H1 (cell line): ENCODE results near the gene METTL9. TPM values are rescaled to one million over a fixed set of nuclear protein-coding genes. Genes with fewer than 3 reads are reported as not detected.

Experiments used
- CTCF ChIA-PET: fragments of 300-600 bp; sonication (Branson Sonifier 250); formaldehyde crosslinking; loops from one replicate; lab custom pipeline; 2021; ENCODE audit not compliant: partially characterized antibody; lab: Charles Lee
- POLR2A ChIA-PET: fragments of 300-600 bp; sonication (Branson Sonifier 250); formaldehyde crosslinking; loops from one replicate; lab custom pipeline; 2021; ENCODE audit warnings: inconsistent platforms; ENCODE audit not compliant: partially characterized antibody; lab: Charles Lee
- DNase-seq, 2 experiments: peaks; one replicate each; pipeline versions ENCODE4 v3.0.0 to v3.0.0-alpha.2; 2010 to 2022; ENCODE audit warnings: low spot score in 2 of 2, low read depth in 1 of 2, mixed read lengths in 1 of 2
- FAIRE-seq: peaks from 2 replicates; lab custom pipeline; 2011; peaks lifted over from hg19 to GRCh38; lab: Jason Lieb, UNC
- H2AFZ ChIP-seq: 2 replicates; pipeline ENCODE4 v1.8.1; 2012; ENCODE audit warnings: low read length, inconsistent platforms
- H2AK5ac ChIP-seq: 2 replicates; pipeline ENCODE4 v1.6.1; 2013; ENCODE audit warnings: low read depth, low read length
- H2BK120ac ChIP-seq: replicated peaks from 2 replicates; pipeline ENCODE3; 2013; ENCODE audit warnings: low read depth, low read length, inconsistent platforms
- H2BK12ac ChIP-seq: 2 replicates; pipeline ENCODE4 v1.6.1; 2013; ENCODE audit warnings: low read depth, low read length
- H2BK15ac ChIP-seq: 2 replicates; pipeline ENCODE4 v1.6.1; 2013; ENCODE audit warnings: low read length
- H2BK20ac ChIP-seq: 2 replicates; pipeline ENCODE4 v1.6.1; 2013; ENCODE audit warnings: low read length
- H2BK5ac ChIP-seq: 2 replicates; pipeline ENCODE4 v1.6.1; 2013; ENCODE audit warnings: low read depth, low read length
- H3K14ac ChIP-seq: 2 replicates; pipeline ENCODE4 v1.6.1; 2013; ENCODE audit warnings: inconsistent platforms; ENCODE audit not compliant: insufficient read length
- H3K18ac ChIP-seq: 2 replicates; pipeline ENCODE4 v1.6.1; 2013; ENCODE audit warnings: low read length; ENCODE audit errors: extremely low read depth
- H3K23ac ChIP-seq: 2 replicates; pipeline ENCODE4 v1.6.1; 2013; ENCODE audit warnings: inconsistent platforms; ENCODE audit not compliant: insufficient read length
- H3K23me2 ChIP-seq: 2 replicates; pipeline ENCODE4 v1.6.1; 2013; ENCODE audit warnings: low read depth, low read length
- H3K27ac ChIP-seq: 2 replicates; pipeline ENCODE4 v1.6.1; 2011; ENCODE audit warnings: low read depth, low read length, inconsistent platforms
- H3K27me3 ChIP-seq, 4 experiments: replicated peaks in 1 of 4; 1 replicate in 1 of 4; 2 replicates in 3 of 4; pipeline versions ENCODE4 v1.6.1 to v1.8.1; 2011 to 2013; ENCODE audit warnings: low read length in 3 of 4, mild to moderate bottlenecking in 3 of 4, inconsistent platforms in 2 of 4, mixed read lengths in 2 of 4, moderate library complexity in 1 of 4; ENCODE audit not compliant: control insufficient read depth in 3 of 4, insufficient read depth in 3 of 4; ENCODE audit errors: extremely low read depth in 1 of 4
- H3K36me3 ChIP-seq, 4 experiments: 2 replicates each; pipeline versions ENCODE4 v1.6.1 to v1.8.1; 2011 to 2013; ENCODE audit warnings: mild to moderate bottlenecking in 4 of 4, low read length in 3 of 4, moderate library complexity in 2 of 4, control low read depth in 1 of 4, inconsistent platforms in 1 of 4; ENCODE audit not compliant: insufficient read depth in 4 of 4, control insufficient read depth in 2 of 4
- H3K4ac ChIP-seq: replicated peaks from 2 replicates; pipeline ENCODE3; 2013; ENCODE audit warnings: low read length, low read depth, mixed read lengths, inconsistent platforms; ENCODE audit not compliant: insufficient read length
- H3K4me1 ChIP-seq, 4 experiments: replicated peaks in 1 of 4; 1 replicate in 1 of 4; 2 replicates in 3 of 4; pipeline versions ENCODE4 v1.6.1 to v1.8.1; 2011 to 2013; ENCODE audit warnings: low read length in 3 of 4, inconsistent platforms in 2 of 4, mixed read lengths in 1 of 4; ENCODE audit not compliant: insufficient read depth in 4 of 4, control insufficient read depth in 3 of 4
- H3K4me2 ChIP-seq, 2 experiments: 2 replicates each; pipeline versions ENCODE4 v1.6.1 to v1.8.1; 2011 to 2013; ENCODE audit warnings: low read depth in 2 of 2, low read length in 2 of 2, control low read depth in 1 of 2, inconsistent platforms in 1 of 2, mild to moderate bottlenecking in 1 of 2; ENCODE audit not compliant: insufficient read depth in 1 of 2
- H3K4me3 ChIP-seq, 4 experiments: fragments of 200-600, 300-600 bp in 1 of 4; sonication (generic), shearing (Covaris generic), sonication (Bioruptor Twin) in 1 of 4; 2 replicates each; pipeline versions ENCODE4 v1.5.1 to v1.8.1; 2011 to 2016; ENCODE audit warnings: low read length in 4 of 4, low read depth in 3 of 4, control low read depth in 2 of 4, inconsistent platforms in 2 of 4, mild to moderate bottlenecking in 2 of 4, mixed read lengths in 1 of 4, moderate library complexity in 1 of 4; ENCODE audit not compliant: insufficient read depth in 2 of 4; ENCODE audit errors: extremely low read depth in 1 of 4
- H3K56ac ChIP-seq: replicated peaks from 2 replicates; pipeline ENCODE3; 2013; ENCODE audit warnings: low read depth, mild to moderate bottlenecking, mixed read lengths, low read length, inconsistent platforms; ENCODE audit not compliant: insufficient read length
- H3K79me1 ChIP-seq: 2 replicates; pipeline ENCODE4 v1.6.1; 2013; ENCODE audit warnings: low read depth, low read length, control low read depth
- H3K79me2 ChIP-seq, 2 experiments: 2 replicates each; pipeline versions ENCODE4 v1.6.1 to v1.8.1; 2012 to 2013; ENCODE audit warnings: low read length in 2 of 2, mild to moderate bottlenecking in 2 of 2, inconsistent platforms in 1 of 2; ENCODE audit not compliant: insufficient read depth in 2 of 2, control insufficient read depth in 1 of 2
- H3K9ac ChIP-seq, 4 experiments: replicated peaks in 1 of 4; 1 replicate in 1 of 4; 2 replicates in 3 of 4; pipeline versions ENCODE4 v1.6.1 to v1.8.1; 2011 to 2013; ENCODE audit warnings: low read depth in 3 of 4, low read length in 3 of 4, control low read depth in 2 of 4, mild to moderate bottlenecking in 2 of 4, moderate library complexity in 2 of 4, inconsistent platforms in 1 of 4; ENCODE audit errors: extremely low read depth in 1 of 4
- H3K9me3 ChIP-seq, 2 experiments: 2 replicates each; pipeline versions ENCODE4 v1.6.1 to v1.8.1; 2012 to 2013; ENCODE audit warnings: mild to moderate bottlenecking in 2 of 2, moderate library complexity in 2 of 2, control low read depth in 1 of 2, inconsistent platforms in 1 of 2, low read depth in 1 of 2, low read length in 1 of 2, mixed read lengths in 1 of 2; ENCODE audit not compliant: insufficient read depth in 2 of 2
- H4K20me1 ChIP-seq, 2 experiments: replicated peaks in 1 of 2; 2 replicates each; pipeline versions ENCODE3 to v1.8.1; 2011 to 2013; ENCODE audit warnings: inconsistent platforms in 2 of 2, low read length in 2 of 2, mild to moderate bottlenecking in 1 of 2; ENCODE audit not compliant: insufficient read depth in 2 of 2, control insufficient read depth in 1 of 2
- H4K5ac ChIP-seq: 2 replicates; pipeline ENCODE4 v1.6.1; 2013; ENCODE audit warnings: low read length, low read depth, mixed read lengths, inconsistent platforms; ENCODE audit not compliant: insufficient read length
- H4K8ac ChIP-seq: 2 replicates; pipeline ENCODE4 v1.8.0; 2013; ENCODE audit warnings: mild to moderate bottlenecking, moderate library complexity, low read length, inconsistent platforms; ENCODE audit not compliant: insufficient read depth; ENCODE audit errors: extremely low read depth
- H4K91ac ChIP-seq: replicated peaks from 2 replicates; pipeline ENCODE3; 2013; ENCODE audit warnings: low read length, mixed read lengths, inconsistent platforms; ENCODE audit not compliant: insufficient read length
- ASH2L ChIP-seq: fragments of 200-600, 300-600 bp; sonication (generic); IDR thresholded peaks from one replicate; pipeline ENCODE4 v1.7.1; 2017; ENCODE audit warnings: low read length
- BACH1 ChIP-seq: IDR thresholded peaks from 2 replicates; pipeline ENCODE4 v1.6.1; 2012; ENCODE audit warnings: low read length, improper control_type of control experiment
- CBX5 ChIP-seq: fragments of 300-800, 300-1000 bp; sonication (generic); IDR thresholded peaks from 2 replicates; pipeline ENCODE4 v1.7.1; 2016; ENCODE audit warnings: antibody characterized with exemption, low read length, low read depth
- CHD2 ChIP-seq: IDR thresholded peaks from 2 replicates; pipeline ENCODE4 v1.6.1; 2012; ENCODE audit warnings: low read length, improper control_type of control experiment
- GABPA ChIP-seq: IDR thresholded peaks from 2 replicates; pipeline ENCODE4 v1.6.1; 2011; ENCODE audit warnings: mild to moderate bottlenecking, low read length, moderate library complexity, borderline replicate concordance; ENCODE audit not compliant: insufficient read depth
- GTF2F1 ChIP-seq: IDR thresholded peaks from 2 replicates; pipeline ENCODE4 v1.6.1; 2012; ENCODE audit warnings: low read depth, low read length, improper control_type of control experiment, borderline replicate concordance
- MAX ChIP-seq: IDR thresholded peaks from 2 replicates; pipeline ENCODE4 v1.6.1; 2012; ENCODE audit warnings: inconsistent platforms
- NRF1 ChIP-seq: IDR thresholded peaks from 2 replicates; pipeline ENCODE4 v1.6.1; 2011; ENCODE audit warnings: mild to moderate bottlenecking, low read depth, low read length, improper control_type of control experiment
- SP2 ChIP-seq: IDR thresholded peaks from 2 replicates; pipeline ENCODE4 v1.6.1; 2012; ENCODE audit warnings: mild to moderate bottlenecking, low read length, inconsistent platforms
- TAF1 ChIP-seq: IDR thresholded peaks from 2 replicates; pipeline ENCODE4 v1.6.1; 2011; ENCODE audit warnings: mild to moderate bottlenecking, low read depth, low read length
- YY1 ChIP-seq: IDR thresholded peaks from 2 replicates; pipeline ENCODE4 v1.6.1; 2011; ENCODE audit warnings: low read depth, mild to moderate bottlenecking, low read length
- ZNF274 ChIP-seq: IDR thresholded peaks from 2 replicates; pipeline ENCODE4 v1.7.0; 2012; ENCODE audit warnings: low read length, borderline replicate concordance; ENCODE audit errors: extremely low read depth
- WGBS, 2 experiments: shearing (Covaris generic) in 1 of 2; methylation state at CpG; one replicate each; pipeline versions ENCODE4 v1.1.6 to v1.1.7; 2013 to 2015; ENCODE audit warnings: low lambda C conversion rate in 2 of 2, mixed read lengths in 2 of 2, inconsistent platforms in 1 of 2, low coverage in 1 of 2, missing lambda C conversion rate in 1 of 2; ENCODE audit not compliant: insufficient replicate concordance in 2 of 2, insufficient coverage in 1 of 2, insufficient read length in 1 of 2; ENCODE audit errors: extremely low coverage in 1 of 2, missing lambda C conversion rate in 1 of 2; 5-methylcytosine and 5-hydroxymethylcytosine counted together
- polyA plus RNA-seq, 7 experiments: library from polyadenylated mRNA; depleted of rRNA in 3 of 7; stranded (reverse) in 5 of 7; unstranded in 2 of 7; fragments of >200 nt in 5 of 7; fragments of 200-250 nt in 2 of 7; gene quantifications; 1 replicate in 5 of 7; 2 replicates in 1 of 7; 4 replicates in 1 of 7; pipeline versions ENCODE4 v1.2.1 to v1.2.3, GENCODE V29; 2011 to 2013; ENCODE audit warnings: missing spikeins in 2 of 7, mixed read lengths in 2 of 7
- total RNA-seq: library from RNA; stranded (reverse); fragmentation: NEBNext Ultra II Directional; extraction: Animal tissue kit (Norgen Biotek cat#: 25700); gene quantifications from 2 replicates; pipeline ENCODE4 v1.2.1, GENCODE V29; 2021
- TF ChIP-seq, protein P1 (sequence below): IDR thresholded peaks from 2 replicates; pipeline ENCODE4 v1.6.1; 2011; ENCODE audit warnings: low read depth, mild to moderate bottlenecking, low read length; ENCODE audit not compliant: insufficient read depth

METTL9 gene
- total and polyA plus RNA-seq, 2 of the 8 experiments (the other 6 are each of a cell fraction or from before 2014, with no cell fraction given), result 45.4 to 112 TPM

DNA sequence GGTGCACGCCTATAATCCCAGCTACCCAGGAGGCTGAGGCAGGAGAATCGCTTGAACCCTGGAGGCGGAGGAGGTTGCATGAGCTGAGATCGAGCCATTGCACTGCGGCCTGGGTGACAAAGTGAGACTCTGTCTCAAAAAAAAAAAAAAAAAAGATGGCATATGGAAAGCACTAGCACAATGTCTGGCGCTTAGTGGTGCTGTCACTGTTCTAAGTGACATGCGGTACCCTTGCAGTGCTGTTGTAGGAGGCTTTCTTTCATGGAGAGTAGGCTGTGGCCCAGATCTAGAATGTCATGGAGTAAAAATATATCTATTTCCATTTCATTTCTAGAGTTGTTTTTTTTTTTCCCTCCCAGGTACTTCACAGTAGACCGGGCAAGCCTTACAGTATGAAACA, 14.6 kb upstream of the METTL9 start:
- H3K14ac ChIP-seq, result no peak overlapping the region
- peaks cover 2% of the 10 kb centered on the region; the same call in 1 of the 2 replicates for H3K23me2 ChIP-seq
- H3K23ac ChIP-seq, result no peak overlapping the region
- H3K9me3 ChIP-seq, result no peaks in the 10 kb centered on the region
- no peaks in the 10 kb centered on the region for H3K27me3 ChIP-seq
- no peak for DNase-seq
- no peak overlapping the region for H2BK5ac ChIP-seq
- H3K4me1 ChIP-seq, result no peaks in the 10 kb centered on the region
- H2AK5ac ChIP-seq, result no peak overlapping the region
- no peak overlapping the region for H3K27ac ChIP-seq
- no peak overlapping the region for H4K8ac ChIP-seq
- no peak overlapping the region for H3K4me3 ChIP-seq
- WGBS, 2 experiments, result 96% methylated on average over 8 of the region's 8 CpGs; no CpG with 5 or more reads in 1 of the 2 experiments
- H3K18ac ChIP-seq, result no peak overlapping the region
- CTCF ChIA-PET, result interaction anchor here (0.6 to 4.6 kb wide), 18 partner anchors 13 to 407 kb away, joined by 3 to 26 read pairs (median 4); no protein-coding TSS in a partner anchor
- FAIRE-seq, result no peak
- H2BK15ac ChIP-seq, result no peak overlapping the region
- no peak overlapping the region for H3K56ac ChIP-seq
- H3K79me1 ChIP-seq, result no peaks in the 10 kb centered on the region
- no peak overlapping the region for H4K91ac ChIP-seq
- no peaks in the 10 kb centered on the region for H4K20me1 ChIP-seq
- H3K79me2 ChIP-seq, result no peaks in the 10 kb centered on the region
- TF ChIP-seq ZNF274 (no peak), CBX5 (no peak), SP2 (no peak), YY1 (no peak), GABPA (no peak), MAX (no peak), NRF1 (no peak), TAF1 (no peak), ASH2L (no peak), CHD2 (no peak), GTF2F1 (no peak), BACH1 (no peak)
- TF ChIP-seq, protein P1, sequence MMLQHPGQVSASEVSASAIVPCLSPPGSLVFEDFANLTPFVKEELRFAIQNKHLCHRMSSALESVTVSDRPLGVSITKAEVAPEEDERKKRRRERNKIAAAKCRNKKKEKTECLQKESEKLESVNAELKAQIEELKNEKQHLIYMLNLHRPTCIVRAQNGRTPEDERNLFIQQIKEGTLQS, result no peak
- TF ChIP-seq, all 59 proteins: peak for 0
- Histone ChIP-seq H2BK20ac (no peak overlapping the region), H3K9ac (no peak overlapping the region), H3K4me2 (no peak overlapping the region), H3K36me3 (no peaks in the 10 kb centered on the region), H3K4ac (no peak overlapping the region), H2BK12ac (no peak overlapping the region), H2BK120ac (no peak overlapping the region), H4K5ac (no peak overlapping the region), H2AFZ (no peak overlapping the region)
- POLR2A ChIA-PET, result no interaction called here
